ENCODE results near the gene LIX1.

Gene LIX1

GRCh38 chr5:97071101-97071500, 71.3 kb downstream of the LIX1 start:
- no peak for FAIRE-seq

DNA sequence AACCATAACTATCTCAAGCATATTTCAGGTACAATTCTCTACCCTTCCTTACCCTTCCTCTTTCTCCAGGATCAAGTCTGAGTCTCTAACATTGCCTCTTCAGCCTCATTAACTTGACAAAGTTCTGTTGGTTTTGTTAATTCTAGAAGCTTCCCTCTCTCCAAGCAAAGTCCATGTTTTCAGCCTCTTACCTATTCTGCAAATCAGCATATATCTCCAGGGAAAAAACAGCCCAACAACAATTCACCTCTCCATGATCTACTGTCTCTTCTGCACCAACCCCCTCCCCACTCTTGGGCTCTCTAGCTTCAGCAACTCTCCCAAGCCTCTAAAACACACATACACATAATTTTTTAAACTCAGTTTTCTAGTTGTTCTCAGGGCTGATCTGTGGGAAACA, 72.2 kb downstream of the LIX1 start:
- no peak for FAIRE-seq

- FAIRE-seq = no peak
Observed at GRCh38 chr5:97067296-97067850, 75.0 kb downstream of the LIX1 start.

- FAIRE-seq = no peak
Observed at GRCh38 chr5:97065475-97065874, 76.9 kb downstream of the LIX1 start.

GRCh38 chr5:97063251-97063650, 79.2 kb downstream of the LIX1 start:
- FAIRE-seq = no peak

DNA sequence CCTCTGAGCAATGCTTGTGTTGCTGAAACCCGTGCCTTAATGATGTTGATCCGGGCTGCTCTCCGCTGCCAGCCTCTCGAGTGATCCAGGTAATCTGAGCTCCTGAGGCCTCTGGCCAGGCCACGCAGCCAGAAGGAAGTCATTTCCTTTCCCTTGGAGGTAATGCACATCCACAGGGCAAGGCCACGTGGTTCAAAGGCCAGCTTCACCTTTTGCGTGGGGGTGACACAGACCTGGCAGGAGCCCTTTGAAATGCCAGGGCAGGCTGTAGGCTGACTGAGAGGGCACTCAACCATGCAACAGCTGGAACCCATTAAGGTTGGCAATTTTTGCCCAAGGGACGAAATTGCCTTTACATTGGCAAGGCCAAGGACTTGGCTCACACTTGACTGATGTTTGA, 80.4 kb downstream of the LIX1 start:
- FAIRE-seq = no peak

- FAIRE-seq = no peak
Observed at GRCh38 chr5:97056263-97056662, 86.1 kb downstream of the LIX1 start.

DNA sequence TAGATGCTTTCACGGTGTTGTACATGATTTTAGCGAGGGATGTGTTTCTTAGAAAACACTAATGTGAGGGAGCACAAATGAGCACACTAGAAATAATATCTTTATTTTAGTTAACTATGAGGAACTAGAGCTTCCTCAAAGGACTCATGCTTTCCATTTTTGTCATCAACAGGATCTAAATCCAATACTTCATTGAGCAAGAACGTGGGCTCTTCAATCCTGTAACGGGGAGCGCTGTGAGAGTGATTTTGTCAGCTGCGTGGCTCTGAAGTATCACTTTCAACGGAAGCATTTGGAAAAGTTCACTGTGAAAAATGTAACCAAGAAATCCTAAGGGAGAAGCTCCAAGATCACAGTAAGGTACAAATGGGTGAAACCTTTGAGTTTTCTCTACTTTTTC, 93.2 kb downstream of the LIX1 start:
- FAIRE-seq = no peak

DNA sequence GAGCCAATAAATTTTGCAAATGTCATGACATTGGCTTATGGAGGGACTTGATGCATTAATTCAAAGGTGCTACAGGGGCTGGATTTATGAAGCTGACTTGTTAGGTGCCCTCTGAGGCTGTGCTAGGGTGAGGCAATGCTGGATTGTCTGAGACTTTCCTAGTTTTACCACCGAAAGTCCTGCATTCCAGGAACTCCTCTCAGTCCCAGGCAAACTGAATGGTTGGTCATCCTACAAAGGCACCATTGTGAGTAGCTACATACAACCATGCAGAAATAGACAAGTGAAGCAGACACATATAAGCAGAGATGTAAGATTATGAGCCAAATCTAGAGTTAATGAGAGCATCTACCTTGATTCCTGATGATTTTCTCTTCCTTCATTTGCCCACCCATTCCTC, 95.3 kb downstream of the LIX1 start:
- FAIRE-seq = no peak

GRCh38 chr5:97046270-97046982, 96.0 kb downstream of the LIX1 start:
- FAIRE-seq = no peak

DNA sequence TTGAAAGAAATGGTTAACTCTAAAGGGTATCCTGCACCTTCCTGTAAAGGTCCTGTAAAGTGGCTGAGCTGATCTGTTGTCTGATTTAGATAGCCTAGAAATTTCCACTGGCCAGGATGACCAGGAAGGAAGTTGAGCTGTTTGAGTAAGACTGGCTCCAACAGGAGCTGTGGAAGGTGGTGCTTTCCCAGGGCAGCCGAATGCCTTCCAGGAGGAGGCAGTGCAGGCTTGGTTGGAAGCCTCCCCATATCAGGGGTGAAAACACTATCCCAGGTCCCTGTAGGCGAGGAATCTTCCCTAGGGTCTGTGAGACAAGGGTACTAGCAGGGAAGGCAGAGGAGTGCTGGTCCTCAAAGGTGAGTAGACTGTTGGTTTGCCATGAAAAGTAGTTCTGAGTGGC, 98.4 kb downstream of the LIX1 start:
- FAIRE-seq = no peak

DNA sequence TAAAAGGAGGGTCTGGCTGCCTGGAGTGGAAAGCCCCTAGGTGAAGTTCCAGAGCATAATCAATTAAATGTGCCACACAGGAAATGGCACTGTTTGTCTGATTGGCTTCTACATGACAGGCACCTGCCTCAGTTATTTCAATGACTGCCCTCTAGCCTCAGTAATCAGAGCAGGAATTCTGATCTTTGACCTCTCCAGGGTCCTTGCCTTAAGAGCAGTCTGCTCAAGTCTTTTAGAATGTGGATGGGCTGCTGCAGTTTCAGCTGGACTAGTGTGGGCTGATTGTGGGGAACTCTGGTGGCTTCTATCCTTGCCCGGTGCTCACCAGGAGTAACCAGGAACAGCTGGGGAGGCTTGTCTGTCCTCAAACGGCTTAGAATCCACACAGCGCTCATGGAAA, 98.9 kb downstream of the LIX1 start:
- no peak for FAIRE-seq

DNA sequence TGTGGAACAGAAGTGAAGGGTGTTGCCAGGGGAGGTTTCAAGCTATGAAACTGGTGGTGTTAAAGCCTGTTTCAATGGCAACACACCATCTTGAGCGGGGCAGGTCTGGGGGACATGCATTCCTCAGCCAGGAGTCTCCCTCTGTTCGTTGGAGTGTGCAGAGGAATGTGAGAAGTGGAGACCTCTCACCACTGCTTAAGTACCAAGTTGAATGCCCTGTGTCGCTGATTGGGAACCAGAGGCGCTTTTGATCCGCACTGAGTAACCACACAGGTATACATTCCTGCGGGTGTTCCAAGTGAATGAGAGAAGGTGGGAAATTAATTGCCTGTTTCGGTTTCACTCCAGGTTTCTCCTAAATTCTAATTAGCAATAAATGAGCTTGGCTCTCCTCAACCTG, 99.4 kb downstream of the LIX1 start:
- FAIRE-seq = no peak
